Liver (tissue), 9 donors: ENCODE results near the gene DNAH17. TPM values are rescaled to one million over a fixed set of nuclear protein-coding genes. Genes with fewer than 3 reads are reported as not detected.

Experiments
- DNase-seq: peaks from one replicate; pipeline ENCODE4 v3.0.0-alpha.2; 2017; ENCODE audit warnings: low spot score
- H3K27ac ChIP-seq, 2 donors: one replicate each; pipeline ENCODE4 v1.7.0; 2013; ENCODE audit warnings: inconsistent platforms in 2 of 2, low read length in 2 of 2, control low read depth in 1 of 2, low read depth in 1 of 2, mild to moderate bottlenecking in 1 of 2
- H3K27me3 ChIP-seq, 4 donors: one replicate each; pipeline versions ENCODE4 v1.6.1 to v1.7.0; 2013; ENCODE audit warnings: low read length in 3 of 4, inconsistent platforms in 1 of 4, mild to moderate bottlenecking in 1 of 4, moderate library complexity in 1 of 4; ENCODE audit not compliant: control insufficient read depth in 4 of 4, insufficient read depth in 4 of 4
- H3K36me3 ChIP-seq, 4 donors: one replicate each; pipeline versions ENCODE4 v1.6.1 to v1.7.0; 2013; ENCODE audit warnings: low read length in 3 of 4, mild to moderate bottlenecking in 3 of 4, low read depth in 1 of 4, moderate library complexity in 1 of 4; ENCODE audit not compliant: control insufficient read depth in 4 of 4, insufficient read depth in 3 of 4
- H3K4me1 ChIP-seq, 4 donors: one replicate each; pipeline versions ENCODE4 v1.6.1 to v1.7.0; 2013; ENCODE audit warnings: low read length in 3 of 4, mild to moderate bottlenecking in 3 of 4, moderate library complexity in 1 of 4; ENCODE audit not compliant: control insufficient read depth in 4 of 4, insufficient read depth in 4 of 4
- H3K4me3 ChIP-seq, 3 donors: one replicate each; pipeline versions ENCODE4 v1.6.1 to v1.7.0; 2013; ENCODE audit warnings: low read length in 3 of 3, control low read depth in 1 of 3, low read depth in 1 of 3, mild to moderate bottlenecking in 1 of 3
- H3K9ac ChIP-seq, 2 donors: one replicate each; pipeline ENCODE4 v1.7.0; 2013; ENCODE audit warnings: low read length in 2 of 2, mild to moderate bottlenecking in 2 of 2, moderate library complexity in 2 of 2, control low read depth in 1 of 2, low read depth in 1 of 2
- H3K9me3 ChIP-seq, 4 donors: one replicate each; pipeline versions ENCODE4 v1.6.1 to v1.7.0; 2013; ENCODE audit warnings: low read length in 3 of 4; ENCODE audit not compliant: control insufficient read depth in 4 of 4
- EGR1 ChIP-seq, 2 donors: IDR thresholded peaks; 2 replicates each; pipeline ENCODE4 v1.6.1; 2016 to 2018; ENCODE audit warnings: antibody characterized with exemption in 2 of 2, low read depth in 2 of 2
- FOXA1 ChIP-seq: IDR thresholded peaks from 2 replicates; pipeline ENCODE4 v1.6.1; 2016; ENCODE audit warnings: antibody characterized with exemption
- FOXA2 ChIP-seq: IDR thresholded peaks from 2 replicates; pipeline ENCODE4 v1.6.1; 2016; ENCODE audit warnings: antibody characterized with exemption
- GABPA ChIP-seq, 2 donors: IDR thresholded peaks in 1 of 2; conservative IDR thresholded peaks in 1 of 2; 2 replicates each; pipeline ENCODE4 v1.6.1; 2016; ENCODE audit warnings: antibody characterized with exemption in 2 of 2, mild to moderate bottlenecking in 1 of 2, moderate library complexity in 1 of 2
- JUND ChIP-seq, 2 donors: IDR thresholded peaks; 2 replicates each; pipeline ENCODE4 v1.6.1; 2016; ENCODE audit warnings: antibody characterized with exemption in 2 of 2
- NR2F2 ChIP-seq: IDR thresholded peaks from 2 replicates; pipeline ENCODE4 v1.6.1; 2016; ENCODE audit warnings: antibody characterized with exemption
- RXRA ChIP-seq, 2 donors: IDR thresholded peaks; 2 replicates each; pipeline ENCODE4 v1.6.1; 2017 to 2018; ENCODE audit warnings: antibody characterized with exemption in 2 of 2, mild to moderate bottlenecking in 1 of 2
- SP1 ChIP-seq: IDR thresholded peaks from 2 replicates; pipeline ENCODE4 v1.6.1; 2018; ENCODE audit warnings: antibody characterized with exemption, mild to moderate bottlenecking
- TAF1 ChIP-seq: conservative IDR thresholded peaks from 2 replicates; pipeline ENCODE4 v1.6.1; 2016; ENCODE audit warnings: antibody characterized with exemption, mild to moderate bottlenecking
- YY1 ChIP-seq: IDR thresholded peaks from 2 replicates; pipeline ENCODE4 v1.6.1; 2016; ENCODE audit warnings: antibody characterized with exemption, mild to moderate bottlenecking
- WGBS: extraction: QIAGEN DNeasy Blood & Tissue Kit; methylation state at CpG from one replicate; pipeline ENCODE4 v1.1.7; 2013; 5-methylcytosine and 5-hydroxymethylcytosine counted together
- polyA plus RNA-seq, 2 donors: library from polyadenylated mRNA; stranded (reverse) in 1 of 2; unstranded in 1 of 2; fragments of 200-250 nt in 1 of 2; fragments of >200 nt in 1 of 2; fragmentation: Nextera tagmentation in 1 of 2; extraction: Ambion mirVana in 1 of 2; gene quantifications; one replicate each; pipeline versions ENCODE4 v1.2.1 to v1.2.3, GENCODE V29; 2013 to 2015
- total RNA-seq, 2 donors: library from RNA; depleted of rRNA; stranded (reverse); fragments of >200 nt; gene quantifications; one replicate each; pipeline ENCODE4 v1.2.3, GENCODE V29; 2014
- TF ChIP-seq, protein P1 (sequence below): IDR thresholded peaks from 2 replicates; pipeline ENCODE4 v1.6.1; 2016; ENCODE audit warnings: antibody characterized with exemption
- TF ChIP-seq, protein P2 (sequence below): IDR thresholded peaks from 2 replicates; pipeline ENCODE4 v1.6.1; 2016; ENCODE audit warnings: antibody characterized with exemption, mild to moderate bottlenecking
- TF ChIP-seq, protein P3 (sequence below): IDR thresholded peaks from 2 replicates; pipeline ENCODE4 v1.6.1; 2016; ENCODE audit warnings: antibody characterized with exemption
- TF ChIP-seq, protein P4 (sequence below): IDR thresholded peaks from 2 replicates; pipeline ENCODE4 v1.6.1; 2016; ENCODE audit warnings: antibody characterized with exemption
- TF ChIP-seq, protein P5 (sequence below): fragments of 150-350 bp; IDR thresholded peaks from 2 replicates; pipeline ENCODE4 v1.5.1; 2017; ENCODE audit warnings: improper control_type of control experiment, low read depth, low read length; ENCODE audit not compliant: missing input control
- donor health status: healthy.
- donor health status: healthy.
- donor health status: healthy.
- donor health status: healthy.
- donor health status: healthy.

Gene DNAH17
- total and polyA plus RNA-seq, 4 donors = 0.09 to 0.79 TPM; not detected in 2

DNA sequence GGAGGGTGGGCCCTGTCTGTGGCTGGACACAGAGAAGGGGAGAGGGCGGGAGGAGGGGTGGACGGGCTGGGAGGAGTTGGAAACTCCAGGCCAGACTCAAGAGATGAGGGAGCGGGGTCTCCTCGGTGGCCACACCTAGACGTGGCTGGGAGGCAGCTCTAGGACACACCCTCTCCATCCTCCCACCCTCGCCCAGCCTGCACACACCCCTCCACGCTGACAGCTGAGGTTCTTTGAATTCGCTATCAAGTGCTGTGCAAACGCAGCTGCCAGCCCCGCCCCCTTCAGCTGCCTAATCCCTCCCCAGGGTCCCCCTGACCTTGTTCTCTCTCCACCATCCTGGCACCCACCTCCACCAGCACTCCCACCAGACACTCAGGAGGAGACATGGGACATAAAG lies 48.7 kb downstream of the DNAH17 start:
- Histone ChIP-seq H3K9me3 (no peaks in the 10 kb centered on the region), H3K4me3 (no peak overlapping the region), H3K27ac (no peak overlapping the region), H3K27me3 (no peaks in the 10 kb centered on the region), H3K36me3 (no peaks in the 10 kb centered on the region), H3K9ac (no peak overlapping the region), H3K4me1 (no peaks in the 10 kb centered on the region)
- TF ChIP-seq FOXA2 (no peak), EGR1 (IDR thresholded peaks at IDR 0.05; ENCODE audit: low read depth in 2 of 2) (no peak), FOXA1 (no peak), YY1 (no peak), RXRA (IDR thresholded peaks at IDR 0.05) (no peak), TAF1 (no peak), JUND (IDR thresholded peaks at IDR 0.05) (no peak), SP1 (no peak), NR2F2 (no peak)
- TF ChIP-seq, protein P1, sequence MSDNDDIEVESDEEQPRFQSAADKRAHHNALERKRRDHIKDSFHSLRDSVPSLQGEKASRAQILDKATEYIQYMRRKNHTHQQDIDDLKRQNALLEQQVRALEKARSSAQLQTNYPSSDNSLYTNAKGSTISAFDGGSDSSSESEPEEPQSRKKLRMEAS = no peak
- TF ChIP-seq, protein P2, sequence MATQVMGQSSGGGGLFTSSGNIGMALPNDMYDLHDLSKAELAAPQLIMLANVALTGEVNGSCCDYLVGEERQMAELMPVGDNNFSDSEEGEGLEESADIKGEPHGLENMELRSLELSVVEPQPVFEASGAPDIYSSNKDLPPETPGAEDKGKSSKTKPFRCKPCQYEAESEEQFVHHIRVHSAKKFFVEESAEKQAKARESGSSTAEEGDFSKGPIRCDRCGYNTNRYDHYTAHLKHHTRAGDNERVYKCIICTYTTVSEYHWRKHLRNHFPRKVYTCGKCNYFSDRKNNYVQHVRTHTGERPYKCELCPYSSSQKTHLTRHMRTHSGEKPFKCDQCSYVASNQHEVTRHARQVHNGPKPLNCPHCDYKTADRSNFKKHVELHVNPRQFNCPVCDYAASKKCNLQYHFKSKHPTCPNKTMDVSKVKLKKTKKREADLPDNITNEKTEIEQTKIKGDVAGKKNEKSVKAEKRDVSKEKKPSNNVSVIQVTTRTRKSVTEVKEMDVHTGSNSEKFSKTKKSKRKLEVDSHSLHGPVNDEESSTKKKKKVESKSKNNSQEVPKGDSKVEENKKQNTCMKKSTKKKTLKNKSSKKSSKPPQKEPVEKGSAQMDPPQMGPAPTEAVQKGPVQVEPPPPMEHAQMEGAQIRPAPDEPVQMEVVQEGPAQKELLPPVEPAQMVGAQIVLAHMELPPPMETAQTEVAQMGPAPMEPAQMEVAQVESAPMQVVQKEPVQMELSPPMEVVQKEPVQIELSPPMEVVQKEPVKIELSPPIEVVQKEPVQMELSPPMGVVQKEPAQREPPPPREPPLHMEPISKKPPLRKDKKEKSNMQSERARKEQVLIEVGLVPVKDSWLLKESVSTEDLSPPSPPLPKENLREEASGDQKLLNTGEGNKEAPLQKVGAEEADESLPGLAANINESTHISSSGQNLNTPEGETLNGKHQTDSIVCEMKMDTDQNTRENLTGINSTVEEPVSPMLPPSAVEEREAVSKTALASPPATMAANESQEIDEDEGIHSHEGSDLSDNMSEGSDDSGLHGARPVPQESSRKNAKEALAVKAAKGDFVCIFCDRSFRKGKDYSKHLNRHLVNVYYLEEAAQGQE = no peak
- TF ChIP-seq, protein P3, sequence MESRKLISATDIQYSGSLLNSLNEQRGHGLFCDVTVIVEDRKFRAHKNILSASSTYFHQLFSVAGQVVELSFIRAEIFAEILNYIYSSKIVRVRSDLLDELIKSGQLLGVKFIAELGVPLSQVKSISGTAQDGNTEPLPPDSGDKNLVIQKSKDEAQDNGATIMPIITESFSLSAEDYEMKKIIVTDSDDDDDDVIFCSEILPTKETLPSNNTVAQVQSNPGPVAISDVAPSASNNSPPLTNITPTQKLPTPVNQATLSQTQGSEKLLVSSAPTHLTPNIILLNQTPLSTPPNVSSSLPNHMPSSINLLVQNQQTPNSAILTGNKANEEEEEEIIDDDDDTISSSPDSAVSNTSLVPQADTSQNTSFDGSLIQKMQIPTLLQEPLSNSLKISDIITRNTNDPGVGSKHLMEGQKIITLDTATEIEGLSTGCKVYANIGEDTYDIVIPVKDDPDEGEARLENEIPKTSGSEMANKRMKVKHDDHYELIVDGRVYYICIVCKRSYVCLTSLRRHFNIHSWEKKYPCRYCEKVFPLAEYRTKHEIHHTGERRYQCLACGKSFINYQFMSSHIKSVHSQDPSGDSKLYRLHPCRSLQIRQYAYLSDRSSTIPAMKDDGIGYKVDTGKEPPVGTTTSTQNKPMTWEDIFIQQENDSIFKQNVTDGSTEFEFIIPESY = no peak
- TF ChIP-seq, protein P4, sequence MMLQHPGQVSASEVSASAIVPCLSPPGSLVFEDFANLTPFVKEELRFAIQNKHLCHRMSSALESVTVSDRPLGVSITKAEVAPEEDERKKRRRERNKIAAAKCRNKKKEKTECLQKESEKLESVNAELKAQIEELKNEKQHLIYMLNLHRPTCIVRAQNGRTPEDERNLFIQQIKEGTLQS = no peak
- DNase-seq = no peak
- 63% methylated on average over 10 of the region's 10 CpGs for WGBS

DNA sequence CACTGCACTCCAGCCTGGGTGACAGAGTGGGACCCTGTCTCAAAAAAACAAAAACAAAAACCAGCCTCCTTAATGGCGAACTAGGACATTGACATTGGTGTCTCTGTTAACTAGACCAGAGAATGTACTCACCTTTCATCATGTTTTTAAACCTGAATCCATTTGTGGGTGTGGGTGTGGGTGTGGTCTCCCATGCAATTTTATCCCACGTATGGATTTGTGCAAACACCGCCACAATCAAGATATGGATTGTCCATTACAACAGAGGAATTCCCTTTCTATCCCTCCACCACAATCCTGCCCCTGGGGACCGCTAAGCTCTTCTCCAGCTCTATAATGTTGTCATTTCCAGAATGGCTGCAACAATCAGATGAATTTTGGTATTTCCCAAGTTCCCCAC lies 49.9 kb downstream of the DNAH17 start:
- no peak for DNase-seq
- H3K4me1 ChIP-seq = no peaks in the 10 kb centered on the region
- no peak overlapping the region for H3K4me3 ChIP-seq
- no peaks in the 10 kb centered on the region for H3K9me3 ChIP-seq
- H3K9ac ChIP-seq = no peak overlapping the region
- TF ChIP-seq YY1 = no peak
- no peak for TF ChIP-seq RXRA (IDR thresholded peaks at IDR 0.05)
- TF ChIP-seq GABPA (IDR thresholded peaks at IDR 0.05 in 1 of 2, conservative IDR thresholded peaks at IDR 0.05 in 1 of 2) = no peak
- no peak for TF ChIP-seq NR2F2
- TF ChIP-seq, protein P5, sequence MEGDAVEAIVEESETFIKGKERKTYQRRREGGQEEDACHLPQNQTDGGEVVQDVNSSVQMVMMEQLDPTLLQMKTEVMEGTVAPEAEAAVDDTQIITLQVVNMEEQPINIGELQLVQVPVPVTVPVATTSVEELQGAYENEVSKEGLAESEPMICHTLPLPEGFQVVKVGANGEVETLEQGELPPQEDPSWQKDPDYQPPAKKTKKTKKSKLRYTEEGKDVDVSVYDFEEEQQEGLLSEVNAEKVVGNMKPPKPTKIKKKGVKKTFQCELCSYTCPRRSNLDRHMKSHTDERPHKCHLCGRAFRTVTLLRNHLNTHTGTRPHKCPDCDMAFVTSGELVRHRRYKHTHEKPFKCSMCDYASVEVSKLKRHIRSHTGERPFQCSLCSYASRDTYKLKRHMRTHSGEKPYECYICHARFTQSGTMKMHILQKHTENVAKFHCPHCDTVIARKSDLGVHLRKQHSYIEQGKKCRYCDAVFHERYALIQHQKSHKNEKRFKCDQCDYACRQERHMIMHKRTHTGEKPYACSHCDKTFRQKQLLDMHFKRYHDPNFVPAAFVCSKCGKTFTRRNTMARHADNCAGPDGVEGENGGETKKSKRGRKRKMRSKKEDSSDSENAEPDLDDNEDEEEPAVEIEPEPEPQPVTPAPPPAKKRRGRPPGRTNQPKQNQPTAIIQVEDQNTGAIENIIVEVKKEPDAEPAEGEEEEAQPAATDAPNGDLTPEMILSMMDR = no peak
- no peak for TF ChIP-seq JUND (IDR thresholded peaks at IDR 0.05)
- H3K36me3 ChIP-seq = no peaks in the 10 kb centered on the region
- H3K27me3 ChIP-seq = no peaks in the 10 kb centered on the region
- 88% methylated on average over 4 of the region's 4 CpGs for WGBS
- H3K27ac ChIP-seq = no peak overlapping the region
